ENCODE data around the gene KLF13.

Gene KLF13

DNA sequence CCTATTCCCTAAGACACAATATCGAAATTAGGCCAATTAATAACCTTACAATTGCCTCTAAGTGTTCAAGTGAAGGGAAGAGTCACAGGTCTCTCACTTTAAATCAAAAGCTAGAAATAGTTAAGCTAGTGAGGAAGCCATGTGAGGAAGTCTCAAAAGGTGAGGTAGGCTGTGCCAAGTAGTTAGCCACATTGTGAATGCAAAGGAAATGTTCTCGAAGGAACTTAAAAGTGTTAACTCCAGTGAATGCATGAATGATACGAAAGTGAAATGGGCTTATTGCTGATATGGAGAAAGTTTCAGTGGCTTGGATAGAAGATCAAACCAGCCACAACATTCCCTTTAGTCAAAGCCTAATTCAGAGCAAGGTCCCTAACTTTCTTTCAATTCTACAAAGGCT lies 59.1 kb downstream of the KLF13 start:
- peak in 1 of 6 experiments; percentile 31 for DNase-seq

DNA sequence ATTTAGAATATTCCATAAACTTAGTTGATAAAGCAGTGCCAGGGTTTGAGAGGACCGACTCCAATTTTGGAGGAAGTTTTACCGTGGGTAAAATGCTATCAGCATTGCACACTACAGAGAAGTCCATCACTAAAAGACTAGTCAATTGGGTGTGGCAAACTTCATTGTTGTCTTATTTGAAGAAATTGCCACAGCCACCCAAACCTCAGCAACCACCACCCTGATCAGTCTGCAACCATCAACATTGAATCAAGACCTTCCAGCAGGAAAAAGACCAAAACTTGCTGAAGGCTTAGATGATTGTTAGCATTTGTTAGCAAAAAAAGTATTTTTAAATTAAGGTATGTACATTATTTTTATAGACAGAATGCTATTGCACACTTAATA lies 60.5 kb downstream of the KLF13 start:
- no peak for DNase-seq

GRCh38 chr15:31387479-31388118 lies 61.0 kb downstream of the KLF13 start:
- DNase-seq = peak in 1 of 6 experiments; percentile 13

DNA sequence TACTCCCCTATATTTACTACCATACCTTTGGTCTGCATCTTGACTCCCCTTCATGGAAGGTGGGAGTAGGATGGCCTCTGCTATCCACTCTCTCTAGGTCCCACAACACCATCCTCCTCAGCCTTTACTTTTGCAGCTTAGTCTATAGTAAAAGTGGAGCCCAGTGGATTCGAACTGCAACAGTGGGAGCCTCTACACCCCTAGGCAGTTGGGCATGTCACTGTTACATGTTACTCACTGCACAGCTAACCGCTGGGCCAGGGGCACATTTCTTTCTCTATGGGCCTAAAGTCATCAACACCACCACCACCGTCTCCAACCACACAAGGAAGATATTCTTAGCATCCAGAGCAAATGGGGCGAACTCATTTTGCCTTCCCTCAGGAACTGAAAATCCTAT lies 62.9 kb downstream of the KLF13 start:
- no peak for DNase-seq

GRCh38 chr15:31390029-31390428 lies 63.4 kb downstream of the KLF13 start:
- no peak for DNase-seq

GRCh38 chr15:31390777-31391486 lies 64.3 kb downstream of the KLF13 start:
- DNase-seq = no peak

DNA sequence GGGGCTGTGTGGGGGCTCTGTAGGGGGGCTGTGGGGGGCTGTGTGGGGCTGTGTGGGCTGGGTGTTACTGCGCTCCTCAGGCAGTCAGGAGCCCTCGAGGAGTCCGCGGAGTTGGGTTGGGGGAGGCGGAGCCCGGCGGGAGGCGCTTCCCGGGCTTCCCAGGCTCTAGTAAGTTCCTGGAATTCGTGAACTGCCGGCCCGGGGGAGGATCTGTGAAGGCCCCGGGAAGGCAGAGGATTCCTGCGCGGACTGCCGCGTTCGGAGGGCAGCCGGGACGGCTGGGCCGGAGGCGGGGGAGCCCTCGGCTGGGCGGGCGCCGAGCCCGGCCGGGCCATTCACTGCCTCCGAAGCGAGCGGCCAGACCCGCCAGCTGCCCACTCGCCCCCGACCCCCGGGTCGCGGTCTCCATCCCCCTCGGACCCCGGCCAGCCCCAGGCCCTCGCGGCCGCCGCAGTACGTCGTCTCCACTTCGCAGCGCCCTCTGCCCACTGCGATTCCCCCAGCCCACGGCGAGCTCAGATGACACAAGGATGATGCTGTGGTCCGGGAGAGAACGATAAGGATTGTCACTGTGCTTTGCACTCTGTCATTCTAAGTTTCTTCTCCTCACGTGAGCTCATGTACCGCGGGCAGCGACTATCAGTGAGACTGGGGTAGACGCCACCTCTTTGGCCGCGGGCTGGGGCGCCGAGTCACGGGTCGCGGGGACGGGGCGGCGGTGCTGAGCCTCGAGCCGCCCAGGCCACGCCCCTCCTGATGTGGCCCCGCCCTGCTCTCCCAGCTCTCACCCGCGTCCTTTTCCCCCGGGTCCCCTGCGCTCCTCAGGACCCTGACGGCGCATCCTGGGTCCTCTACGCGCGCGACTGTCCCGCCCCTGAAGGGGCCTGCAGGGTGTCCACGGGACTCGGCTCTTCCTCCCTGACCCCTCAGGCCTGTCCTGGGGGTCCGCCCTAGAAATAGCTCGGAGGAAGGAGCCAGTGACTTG lies 65.3 kb downstream of the KLF13 start:
- peak; percentile 45 to 74 (median 71) for DNase-seq

GRCh38 chr15:31392761-31393401 lies 66.2 kb downstream of the KLF13 start:
- peak in 1 of 6 experiments; percentile 29 for DNase-seq

DNA sequence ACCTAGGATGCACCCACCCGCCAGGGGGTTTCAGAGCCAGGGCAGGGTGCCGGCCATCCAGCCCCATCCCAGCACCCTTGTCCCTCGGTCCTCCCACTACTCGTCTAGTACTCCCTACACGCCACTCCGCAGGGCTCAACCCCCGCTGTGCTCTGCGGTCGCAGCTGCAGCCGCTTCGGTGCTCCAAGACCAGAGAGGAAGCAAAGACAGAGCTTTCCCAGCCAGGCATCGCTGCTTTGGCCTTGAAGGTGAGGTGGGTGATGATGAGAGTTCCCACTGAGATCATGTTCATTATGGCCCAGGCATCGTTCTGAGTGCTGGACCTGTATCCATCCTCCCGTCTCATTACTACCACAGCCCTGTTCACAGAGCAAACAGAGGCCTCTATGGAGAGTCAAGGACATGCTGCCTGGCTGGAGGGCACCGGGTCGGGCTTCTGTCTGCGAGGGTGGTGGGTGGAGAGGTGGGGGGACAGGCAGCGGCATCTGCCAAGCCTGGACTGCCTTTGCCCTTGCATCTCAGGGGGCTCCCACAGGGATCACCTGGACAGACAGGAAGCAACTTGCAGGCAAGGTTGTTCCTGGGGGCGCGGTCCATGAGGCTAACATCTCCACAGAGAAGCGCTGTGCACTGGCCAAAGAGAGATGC lies 66.9 kb downstream of the KLF13 start:
- DNase-seq = peak in 1 of 6 experiments; percentile 29

DNA sequence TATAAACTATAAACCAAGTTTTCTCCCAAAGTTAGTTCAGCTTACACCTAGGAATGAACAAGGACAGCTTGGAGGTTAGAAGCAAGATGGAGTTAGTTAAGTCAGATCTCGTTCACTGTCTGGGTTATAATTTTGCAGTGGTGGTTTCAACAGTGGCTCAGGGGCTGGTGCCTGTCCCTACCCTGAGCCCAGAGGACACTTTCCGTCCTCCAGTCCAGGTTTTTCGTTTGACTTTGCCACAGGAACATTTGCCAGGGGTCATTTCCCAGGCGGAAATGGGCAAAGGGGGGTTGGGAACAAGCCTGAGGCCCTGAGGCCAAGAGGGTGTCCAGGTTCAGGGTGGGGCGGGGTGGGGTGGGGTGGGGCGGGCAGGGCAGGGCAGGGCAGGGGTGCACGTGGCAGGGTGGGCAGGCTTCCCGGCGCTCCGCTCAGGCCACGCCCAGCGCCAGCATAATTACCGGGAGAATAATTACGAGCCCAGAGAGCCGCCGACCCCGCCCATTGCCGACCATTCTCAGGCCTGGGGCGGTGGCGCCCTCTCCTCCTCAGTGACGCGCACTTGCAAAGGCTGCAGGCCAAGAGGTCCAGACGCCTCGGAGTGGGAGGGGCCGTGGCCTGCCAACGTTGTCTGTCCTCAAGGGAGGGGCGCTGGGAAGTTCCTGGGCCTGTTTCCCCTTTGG lies 70.4 kb downstream of the KLF13 start:
- no peak for DNase-seq

DNA sequence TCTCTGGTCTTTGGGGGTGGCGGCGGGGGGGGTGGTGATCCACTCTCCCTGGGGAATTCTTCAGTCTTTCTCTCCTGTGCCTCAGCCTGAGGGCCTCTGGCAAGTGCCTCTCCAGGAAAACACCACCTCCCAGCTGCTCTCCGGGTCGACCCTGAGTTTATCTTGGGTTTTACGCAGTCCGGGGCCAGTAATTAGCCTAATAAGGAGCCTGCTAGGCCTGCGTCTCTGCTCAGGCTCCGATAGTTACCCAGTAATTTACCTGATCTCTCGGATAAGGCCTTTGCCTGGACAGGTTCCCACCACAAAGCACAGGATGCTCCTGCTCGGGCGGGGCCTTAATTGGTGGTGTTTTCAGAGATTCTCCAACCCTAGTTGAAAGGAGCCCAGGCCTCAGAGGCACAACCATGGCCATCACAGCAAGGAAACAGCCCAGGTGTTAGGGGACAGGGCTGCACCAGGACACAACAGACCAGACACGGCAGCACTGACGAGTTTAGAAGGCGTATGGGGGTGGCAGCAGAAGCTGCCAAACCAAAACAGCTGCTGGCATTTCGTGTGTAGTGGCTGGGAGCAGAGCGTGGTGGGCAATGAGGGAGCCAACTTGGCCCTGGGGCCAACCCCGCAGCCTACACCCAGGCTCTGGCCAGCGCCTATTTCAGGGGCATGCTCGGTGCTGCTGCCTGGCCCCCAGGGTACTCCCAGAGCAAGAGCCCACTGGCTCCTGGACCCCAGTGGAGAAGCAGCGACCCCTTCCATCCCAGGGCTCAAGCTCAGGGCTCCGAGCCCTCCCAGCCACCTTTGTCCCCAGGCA lies 71.4 kb downstream of the KLF13 start:
- no peak for DNase-seq

DNA sequence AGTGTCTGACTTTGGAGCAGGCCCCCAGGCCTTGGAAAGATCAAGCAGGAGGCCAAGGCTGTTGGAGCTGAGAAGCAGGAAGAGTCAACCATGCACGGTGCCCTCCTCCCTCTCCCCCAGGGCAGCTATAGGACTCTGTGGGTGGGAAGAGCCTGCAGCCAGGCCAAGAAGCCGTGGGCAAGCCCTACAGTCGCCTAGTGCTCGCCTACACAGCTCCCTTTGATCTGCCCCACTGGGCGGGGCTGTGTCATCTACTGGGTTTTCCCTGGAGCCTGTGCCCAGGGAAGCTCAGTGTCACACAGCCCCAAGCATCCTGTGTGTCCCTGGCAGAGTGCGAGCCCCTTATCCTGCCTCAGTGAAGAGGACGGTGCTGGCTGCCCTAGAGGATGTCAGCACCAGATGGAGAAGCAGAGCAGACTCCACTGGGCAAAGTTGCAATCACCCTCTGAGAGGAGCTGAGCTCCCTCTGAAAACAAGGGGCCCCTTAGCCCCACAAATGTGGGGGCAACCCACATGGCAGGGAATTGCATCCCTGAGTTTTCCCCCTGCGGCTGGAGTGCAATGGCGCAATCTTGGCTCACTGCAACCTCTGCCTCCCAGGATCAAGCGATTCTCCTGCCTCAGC lies 72.2 kb downstream of the KLF13 start:
- no peak for DNase-seq

GRCh38 chr15:31399544-31400171 lies 73.0 kb downstream of the KLF13 start:
- no peak for DNase-seq

- DNase-seq = no peak
Measured at GRCh38 chr15:31400222-31400927, 73.7 kb downstream of the KLF13 start.

GRCh38 chr15:31401282-31401681 lies 74.6 kb downstream of the KLF13 start:
- no peak for DNase-seq

- no peak for DNase-seq
Measured at GRCh38 chr15:31402003-31402402, 75.4 kb downstream of the KLF13 start.

GRCh38 chr15:31402511-31403056 lies 75.9 kb downstream of the KLF13 start:
- no peak for DNase-seq

GRCh38 chr15:31403096-31403495 lies 76.5 kb downstream of the KLF13 start:
- no peak for DNase-seq

GRCh38 chr15:31403606-31404005 lies 77.0 kb downstream of the KLF13 start:
- DNase-seq = no peak

All from stimulated activated naive CD4-positive, alpha-beta T cell (primary cell).